HG03520 (cell line): ENCODE measurements around the gene CBFA2T2.
A peak's percentile ranks its signal among the peaks of the same experiment; 100 is the strongest.
"Not testable (repeated sequence)": the region's sequence is repeated elsewhere in the genome, so short reads cannot be mapped to it uniquely, and the experiment has no call there.

Experiments used
- ATAC-seq: cut with Tn5 transposase; IDR thresholded peaks from one replicate; pipeline ENCODE4 v1.9.1; 2021; ENCODE audit warnings: mild to moderate bottlenecking, moderate library complexity; ENCODE audit not compliant: unreplicated experiment

CBFA2T2 gene

DNA sequence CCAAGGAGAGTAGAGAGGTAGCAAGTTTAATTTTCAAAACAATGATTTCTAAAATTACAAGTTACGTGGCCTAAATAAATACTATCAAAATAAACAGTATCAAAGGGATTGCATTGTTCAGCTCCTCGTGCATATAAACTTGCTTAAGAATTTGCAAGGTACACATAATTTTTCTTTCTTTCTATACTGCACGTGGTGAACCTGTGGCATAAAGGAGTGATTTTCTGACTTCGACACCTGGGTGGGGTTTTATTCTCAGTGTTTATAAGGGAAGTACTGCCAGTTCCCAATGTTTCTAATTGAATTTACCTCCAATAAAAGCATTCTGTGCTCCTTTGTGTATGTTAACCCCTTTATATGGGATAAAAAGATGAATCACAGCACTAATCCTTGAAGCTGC is 122.1 kb downstream of the CBFA2T2 start:
- no peak for ATAC-seq

DNA sequence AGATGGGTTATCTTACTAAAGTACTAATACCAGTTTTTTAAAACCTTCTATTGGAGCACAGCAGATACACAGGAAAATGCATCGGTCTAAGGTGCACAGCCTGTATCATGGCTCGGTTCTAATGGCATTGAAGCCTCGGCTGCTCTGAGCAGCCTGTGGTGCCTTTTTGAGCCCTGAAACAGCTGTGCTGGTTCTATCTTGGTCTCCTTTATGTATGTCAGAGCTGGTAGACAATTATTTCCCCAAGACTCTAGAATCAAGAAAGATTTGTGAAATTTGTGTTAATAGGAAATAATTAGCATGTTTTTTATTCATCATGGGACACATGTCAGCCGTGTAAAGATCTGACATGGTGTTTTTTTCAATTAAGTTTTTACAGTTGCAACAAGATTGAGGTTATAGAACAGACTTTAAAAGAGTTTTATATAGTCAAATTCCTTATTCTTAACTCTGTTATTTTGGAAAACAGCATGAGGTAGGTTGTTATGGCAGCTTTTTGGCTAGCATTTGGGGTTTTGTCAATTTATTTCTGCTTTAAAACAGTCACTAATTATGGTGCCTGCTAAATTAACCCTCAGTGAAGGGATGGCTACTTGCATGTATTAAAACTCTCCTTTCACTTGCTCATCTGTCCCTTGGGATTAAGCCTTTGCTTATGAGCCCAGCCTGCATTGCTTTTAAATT is 132.0 kb downstream of the CBFA2T2 start:
- ATAC-seq = no peak

DNA sequence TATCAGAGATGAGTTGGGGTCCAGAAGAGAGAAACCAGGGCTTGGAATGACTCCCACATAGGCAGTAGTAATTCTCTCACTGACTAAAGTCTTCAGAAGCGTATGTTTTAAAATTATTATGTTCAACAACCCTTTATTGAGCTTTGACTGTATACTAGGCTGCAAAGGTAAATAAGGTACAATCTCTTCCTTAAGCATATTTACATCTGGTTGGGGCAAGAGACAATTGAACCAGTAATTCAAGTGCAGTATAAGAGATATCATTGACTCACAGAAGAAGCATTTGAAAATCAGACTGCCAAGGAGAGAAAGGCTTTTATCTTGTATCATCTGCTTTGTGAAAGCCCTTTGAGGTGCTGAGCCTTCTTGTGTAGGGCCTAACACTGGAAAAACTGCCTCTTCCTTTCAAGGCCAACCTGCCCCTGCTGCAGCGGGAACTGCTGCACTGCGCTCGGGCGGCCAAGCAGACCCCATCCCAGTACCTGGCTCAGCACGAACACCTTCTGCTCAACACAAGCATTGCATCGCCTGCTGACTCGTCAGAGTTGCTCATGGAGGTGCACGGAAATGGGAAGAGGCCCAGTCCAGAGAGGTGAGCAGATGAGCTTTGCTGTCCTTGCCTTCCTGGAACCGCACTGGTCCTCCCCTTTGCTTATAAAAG is 132.9 kb downstream of the CBFA2T2 start:
- ATAC-seq = no peak

DNA sequence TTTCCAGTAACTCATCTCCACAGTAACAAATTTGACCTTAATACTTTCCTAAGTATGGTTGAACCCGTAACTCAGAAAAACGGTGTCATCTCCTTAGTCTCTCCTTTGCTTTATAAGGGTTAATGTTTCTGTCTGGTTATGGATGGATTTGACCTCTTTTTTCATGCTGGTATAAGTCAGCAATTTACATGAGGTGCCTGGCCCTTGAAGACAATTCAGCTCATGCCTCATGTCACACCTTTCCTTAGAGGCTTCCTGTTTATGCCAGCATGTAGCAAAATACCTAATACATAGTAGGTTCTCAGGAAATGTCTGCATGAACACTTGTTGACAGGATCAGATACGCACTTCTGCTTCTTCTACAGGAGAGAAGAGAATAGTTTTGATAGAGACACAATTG is 134.5 kb downstream of the CBFA2T2 start:
- ATAC-seq = no peak

DNA sequence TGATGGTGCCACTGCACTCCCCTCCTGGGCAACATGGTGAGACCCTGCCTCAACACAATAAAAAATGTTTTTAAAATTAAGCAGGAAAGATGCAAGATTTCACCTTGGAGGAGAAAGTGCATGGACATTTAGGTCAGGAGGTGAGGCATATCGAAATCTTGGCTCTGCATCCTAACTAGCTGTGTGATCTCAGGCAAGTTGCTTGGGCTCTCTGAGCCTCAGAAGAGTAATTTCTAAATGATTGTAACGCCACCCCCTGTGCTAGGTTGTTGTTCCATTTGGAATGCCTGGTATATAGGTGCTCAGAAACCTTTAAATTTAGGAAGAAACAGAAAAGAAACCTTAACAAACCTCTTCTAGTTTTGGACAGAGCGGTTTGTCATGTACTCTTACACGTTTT is 136.3 kb downstream of the CBFA2T2 start:
- no peak for ATAC-seq

DNA sequence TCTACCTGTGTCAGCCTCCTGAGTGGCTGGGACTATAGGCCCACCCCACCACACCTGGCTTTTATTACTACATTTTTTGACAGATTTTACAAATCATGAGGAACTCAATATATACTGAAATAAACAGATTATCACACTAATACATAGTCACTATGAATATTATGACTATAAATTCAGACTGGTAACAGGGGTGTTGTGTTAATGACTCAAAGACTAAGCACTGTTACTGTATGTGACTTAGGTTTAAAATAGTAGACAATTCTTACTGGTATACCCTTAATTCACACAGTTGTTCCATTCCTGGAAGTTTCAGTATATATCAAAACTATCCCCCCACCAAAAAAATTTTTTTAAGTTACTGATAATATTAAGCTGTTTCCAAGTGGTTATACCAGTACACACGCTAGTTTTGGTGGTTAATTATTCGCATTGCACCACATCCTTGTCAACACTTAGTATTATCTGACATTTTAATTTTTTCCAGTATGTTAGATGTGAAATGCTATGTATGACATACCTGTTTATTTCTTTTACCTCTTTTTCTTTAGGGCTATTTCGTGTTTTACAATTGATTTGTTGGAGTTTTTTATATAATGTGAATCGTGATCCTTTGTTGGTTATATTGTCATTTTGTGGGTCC is 137.8 kb downstream of the CBFA2T2 start:
- no peak for ATAC-seq

DNA sequence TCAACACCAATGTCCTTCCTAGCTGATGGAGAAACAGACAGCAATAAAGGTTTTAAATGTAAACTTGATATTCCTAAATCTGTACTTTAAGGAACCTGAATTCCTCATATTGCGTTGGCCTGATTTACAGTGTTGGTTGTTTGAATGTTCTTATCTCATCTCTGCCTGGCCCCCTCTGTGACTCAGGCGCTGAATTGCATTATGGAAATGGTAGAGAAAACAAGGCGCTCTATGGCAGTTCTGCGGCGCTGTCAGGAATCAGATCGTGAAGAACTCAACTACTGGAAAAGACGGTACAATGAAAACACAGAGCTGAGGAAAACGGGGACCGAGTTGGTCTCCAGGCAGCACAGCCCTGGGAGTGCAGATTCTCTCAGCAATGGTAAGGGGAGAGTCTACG is 139.6 kb downstream of the CBFA2T2 start:
- ATAC-seq = no peak

DNA sequence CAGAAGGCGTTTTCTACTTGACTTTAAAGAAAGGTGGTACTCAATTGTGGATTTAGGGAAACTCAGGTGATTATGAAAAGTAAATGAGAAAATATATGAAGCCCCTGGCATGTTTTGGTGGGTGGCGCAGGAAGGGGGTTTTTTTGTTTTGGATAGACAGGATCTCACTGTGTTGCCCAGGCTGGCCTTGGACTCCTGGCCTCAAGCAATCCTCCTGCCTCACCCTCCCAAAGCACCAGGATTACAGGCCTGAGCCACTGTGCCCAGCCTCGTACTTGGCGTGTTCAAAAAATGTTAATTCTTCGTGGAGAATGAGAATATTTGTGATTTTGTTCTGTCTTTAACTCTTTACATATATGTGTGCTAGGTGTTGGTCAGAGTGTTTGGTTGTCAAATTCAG is 140.1 kb downstream of the CBFA2T2 start:
- ATAC-seq = no peak

DNA sequence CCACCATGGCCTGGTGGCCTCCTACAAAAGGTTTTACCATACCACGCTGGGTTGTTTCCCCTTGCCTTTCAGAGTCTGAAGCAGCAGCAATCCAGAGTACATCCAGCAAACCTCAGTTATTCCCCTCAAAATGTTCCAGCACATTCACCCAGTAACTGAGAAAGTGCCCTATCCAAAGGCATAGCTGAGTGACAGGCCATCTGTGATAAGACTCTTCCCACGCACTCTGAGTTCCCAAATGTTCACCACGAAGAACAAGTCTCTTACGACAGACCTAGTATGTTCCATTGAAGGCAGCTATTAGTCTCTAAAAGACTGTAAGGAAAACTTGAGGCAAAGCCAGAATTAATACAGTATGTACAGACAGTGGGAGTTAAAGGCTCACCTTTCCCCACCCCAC is 140.6 kb downstream of the CBFA2T2 start:
- no peak for ATAC-seq

DNA sequence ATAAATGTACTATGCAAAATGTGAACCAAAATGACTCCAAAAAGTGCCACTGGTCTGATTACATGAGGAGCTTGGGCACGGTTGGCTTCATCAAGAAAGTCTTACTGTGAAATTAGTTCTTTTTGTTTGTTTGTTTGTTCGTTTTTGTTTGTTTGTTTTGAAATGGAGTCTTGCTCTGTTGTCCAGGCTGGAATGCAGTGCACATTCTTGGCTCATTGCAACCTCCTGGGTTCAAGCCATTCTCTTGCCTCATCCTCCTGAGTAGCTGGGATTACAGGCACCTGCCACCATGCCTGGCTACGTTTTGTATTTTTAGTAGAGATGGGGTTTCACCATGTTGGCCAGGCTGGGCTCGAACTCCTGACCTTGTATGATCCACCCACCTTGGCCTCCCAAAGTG is 142.0 kb downstream of the CBFA2T2 start:
- not testable (repeated sequence) for ATAC-seq

DNA sequence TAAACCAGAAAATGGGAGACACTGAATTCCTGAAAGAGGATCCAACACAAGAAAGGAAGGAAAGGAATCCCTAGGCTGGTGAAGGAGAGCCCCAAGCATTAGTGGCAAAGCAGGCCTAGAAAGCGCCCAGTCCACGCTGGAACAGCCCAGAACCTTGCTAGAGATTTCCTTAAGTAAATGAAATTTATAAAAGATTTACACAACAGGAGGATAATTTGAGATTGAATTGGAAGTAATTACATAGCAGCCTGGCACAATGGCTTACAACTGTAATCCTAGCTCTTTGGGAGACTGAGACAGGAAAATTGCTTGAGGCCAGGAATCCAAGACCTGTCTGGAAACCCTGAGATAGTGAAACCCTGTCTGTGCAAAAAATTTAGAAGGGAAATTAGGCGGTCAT is 145.4 kb downstream of the CBFA2T2 start:
- ATAC-seq = no peak

DNA sequence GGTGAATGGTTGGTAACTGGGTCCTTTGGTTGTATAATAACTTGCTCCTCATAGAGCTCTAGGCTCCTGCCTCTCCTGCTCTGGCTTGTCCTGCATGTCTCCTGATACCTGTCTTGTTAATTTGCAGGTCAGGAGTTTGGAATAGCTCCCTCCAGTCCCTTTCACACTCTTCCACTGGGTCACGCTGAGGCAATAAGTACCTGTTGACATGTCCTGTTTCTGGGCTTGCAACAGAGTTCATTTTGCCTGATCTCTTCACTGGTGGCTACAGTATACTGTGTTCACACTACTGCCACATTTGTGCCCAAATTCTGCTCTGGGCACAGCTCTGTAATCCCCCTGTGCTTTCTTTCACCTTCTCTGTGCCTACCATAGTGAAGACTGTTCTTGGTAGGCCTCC is 146.9 kb downstream of the CBFA2T2 start:
- no peak for ATAC-seq

DNA sequence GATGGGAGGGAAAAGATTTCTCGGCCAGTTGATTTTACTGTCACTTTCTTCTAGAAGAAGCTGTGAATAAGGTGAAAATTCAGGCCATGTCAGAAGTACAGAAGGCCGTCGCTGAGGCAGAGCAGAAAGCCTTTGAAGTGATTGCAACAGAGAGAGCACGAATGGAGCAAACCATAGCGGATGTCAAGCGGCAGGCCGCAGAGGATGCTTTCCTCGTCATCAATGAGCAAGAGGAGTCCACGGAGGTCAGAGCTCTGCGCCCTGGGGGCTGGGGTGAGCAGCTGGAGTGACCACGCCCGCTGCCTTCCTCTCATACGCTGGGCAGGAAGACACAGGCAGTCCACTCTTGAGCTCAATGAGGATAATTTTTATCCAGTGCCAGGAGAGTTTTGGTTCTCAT is 150.4 kb downstream of the CBFA2T2 start:
- ATAC-seq = no peak

DNA sequence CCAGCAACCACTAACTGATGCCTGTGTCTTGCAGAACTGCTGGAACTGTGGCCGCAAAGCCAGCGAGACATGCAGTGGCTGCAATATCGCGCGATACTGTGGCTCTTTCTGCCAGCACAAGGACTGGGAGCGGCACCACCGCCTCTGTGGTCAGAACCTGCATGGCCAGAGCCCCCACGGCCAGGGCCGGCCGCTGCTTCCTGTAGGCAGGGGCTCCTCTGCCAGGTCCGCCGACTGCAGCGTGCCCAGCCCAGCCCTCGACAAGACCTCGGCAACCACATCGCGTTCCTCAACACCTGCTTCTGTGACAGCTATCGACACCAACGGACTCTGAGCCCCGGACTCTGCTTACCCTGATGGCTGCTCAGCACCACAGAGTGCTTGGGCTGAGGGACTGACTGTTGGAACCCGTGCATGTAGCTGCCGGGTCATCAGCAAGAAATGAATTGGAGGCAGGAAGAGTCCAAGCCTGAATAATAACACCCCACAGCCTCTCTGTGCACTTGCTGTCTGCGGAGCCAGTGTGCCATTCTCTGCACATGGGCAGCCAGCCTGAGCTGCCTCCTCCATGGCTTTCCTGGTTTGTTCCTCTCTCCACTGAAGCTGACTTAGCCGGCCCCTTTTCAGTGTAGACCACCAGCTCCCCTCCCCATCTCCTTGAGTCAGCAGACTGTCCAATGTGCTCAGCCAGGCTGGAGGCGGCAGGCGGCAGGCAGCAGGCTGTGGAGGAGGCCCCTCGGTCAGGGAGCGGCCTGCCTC is 154.6 kb downstream of the CBFA2T2 start:
- no peak for ATAC-seq

DNA sequence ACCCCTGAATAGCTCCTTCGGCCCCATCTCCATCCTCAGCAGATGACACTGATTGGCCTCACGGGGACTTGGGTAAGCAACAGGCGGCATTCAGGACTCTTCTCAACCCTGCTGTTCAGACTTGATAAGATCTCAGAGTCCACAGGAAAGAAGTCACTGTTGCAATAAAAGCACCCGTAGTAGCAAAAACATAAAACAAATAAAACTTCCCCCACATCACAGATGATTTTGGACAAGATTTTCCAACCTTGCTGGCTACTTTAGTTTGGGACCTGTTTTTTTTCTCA is 155.1 kb downstream of the CBFA2T2 start:
- no peak for ATAC-seq

DNA sequence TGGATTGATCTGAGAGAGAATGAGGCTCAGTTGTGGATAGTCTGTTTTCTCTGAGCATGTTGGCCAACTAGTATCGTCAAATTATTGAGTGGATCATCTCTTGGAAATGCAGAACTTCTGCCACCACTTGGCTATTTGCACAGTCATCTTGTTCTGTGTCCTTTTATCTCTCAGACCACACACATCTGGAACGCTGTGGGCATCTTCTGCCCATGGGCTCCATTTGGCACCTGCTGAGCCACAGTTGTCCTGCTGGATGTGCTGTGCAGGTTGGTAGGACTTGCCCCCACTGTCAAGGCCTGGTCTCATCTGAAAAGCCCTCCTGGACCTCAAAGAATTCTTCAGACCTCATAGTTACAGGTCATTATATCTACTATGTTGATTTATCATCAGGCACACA is 155.5 kb downstream of the CBFA2T2 start:
- ATAC-seq = no peak

DNA sequence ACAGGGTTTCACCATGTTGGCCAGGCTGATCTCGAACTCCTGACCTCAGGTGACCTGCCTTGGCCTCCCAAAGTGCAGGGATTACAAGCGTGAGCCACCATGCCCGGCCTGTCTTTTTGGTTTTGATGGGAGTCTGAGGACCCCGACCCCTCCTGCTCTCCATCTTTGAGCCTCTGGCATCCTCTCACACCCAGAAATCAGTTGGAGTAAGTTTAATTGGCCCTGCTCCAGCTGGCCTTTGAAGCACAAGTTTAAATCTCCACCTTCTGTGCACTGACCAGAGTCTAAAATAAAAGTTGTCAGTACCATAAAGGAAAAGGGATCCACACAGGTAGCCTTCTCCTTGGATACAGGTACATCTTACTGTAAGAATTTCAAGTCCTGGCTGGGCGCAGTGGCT is 156.3 kb downstream of the CBFA2T2 start:
- no peak for ATAC-seq

DNA sequence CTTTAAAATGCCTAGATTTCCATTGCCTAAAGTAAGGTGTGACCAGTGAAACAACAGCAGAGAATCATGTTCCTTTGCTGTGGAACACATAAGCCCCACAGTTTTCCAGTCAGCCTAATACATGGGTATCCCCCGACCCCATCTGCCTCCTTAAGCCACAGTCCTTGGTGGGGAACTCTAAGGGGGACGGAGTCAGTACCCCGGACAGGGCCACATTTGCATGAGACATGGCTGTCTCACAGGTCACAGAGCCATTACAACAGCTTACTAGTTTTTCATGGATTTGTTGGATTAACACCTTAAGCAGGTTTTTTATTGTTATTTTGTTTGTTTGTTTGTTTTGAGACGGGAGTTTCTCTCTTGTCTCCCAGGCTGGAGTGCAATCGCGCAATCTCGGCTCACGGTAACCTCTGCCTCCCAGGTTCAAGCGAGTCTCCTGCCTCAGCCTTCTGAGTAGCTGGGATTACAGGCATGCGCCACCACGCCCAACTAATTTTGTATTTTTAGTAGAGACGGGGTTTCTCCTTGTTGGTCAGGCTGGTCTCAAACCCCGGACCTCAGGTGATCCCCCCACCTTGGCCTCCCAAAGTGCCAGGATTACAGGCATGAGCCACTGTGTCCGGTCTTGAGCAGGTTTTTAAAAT is 157.2 kb downstream of the CBFA2T2 start:
- not testable (repeated sequence) for ATAC-seq

DNA sequence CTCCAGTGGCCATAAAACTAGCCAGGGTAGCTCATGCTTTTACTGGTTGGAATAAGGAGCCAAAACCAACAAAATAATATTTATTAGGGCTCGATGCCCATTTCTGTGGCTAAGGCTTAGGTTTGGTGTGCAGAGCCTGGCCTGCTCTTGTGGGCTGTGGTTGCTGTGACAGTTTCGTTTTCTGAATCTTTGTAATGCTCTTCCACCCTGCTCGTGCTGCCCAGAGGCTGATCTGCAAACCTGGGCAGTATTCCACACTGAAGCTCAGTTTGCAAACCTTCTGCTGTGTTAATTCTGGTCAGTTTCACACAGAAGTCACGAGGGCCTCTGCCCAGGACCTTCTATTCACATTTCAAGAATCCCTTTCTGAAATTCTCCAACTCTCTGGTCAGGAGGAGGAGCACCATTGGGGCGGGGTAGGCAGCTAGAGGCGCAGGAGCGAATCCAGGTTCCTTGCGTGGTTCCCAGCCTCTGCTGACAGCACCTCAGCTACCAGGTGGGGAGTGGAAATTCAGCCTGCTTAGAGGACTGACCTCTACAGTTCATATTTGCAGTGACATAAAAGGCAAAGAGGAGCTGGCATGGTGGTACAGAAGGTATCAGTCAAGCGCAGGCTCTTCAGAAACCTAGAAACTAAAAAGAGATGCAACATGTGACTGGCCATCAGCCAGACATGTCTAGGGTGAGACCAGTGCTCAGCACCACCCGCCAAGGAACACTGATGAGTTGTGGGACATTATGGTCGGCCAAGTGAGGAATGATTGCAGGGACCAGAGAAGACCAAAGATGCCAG is 157.9 kb downstream of the CBFA2T2 start:
- peak; percentile 50 for ATAC-seq

DNA sequence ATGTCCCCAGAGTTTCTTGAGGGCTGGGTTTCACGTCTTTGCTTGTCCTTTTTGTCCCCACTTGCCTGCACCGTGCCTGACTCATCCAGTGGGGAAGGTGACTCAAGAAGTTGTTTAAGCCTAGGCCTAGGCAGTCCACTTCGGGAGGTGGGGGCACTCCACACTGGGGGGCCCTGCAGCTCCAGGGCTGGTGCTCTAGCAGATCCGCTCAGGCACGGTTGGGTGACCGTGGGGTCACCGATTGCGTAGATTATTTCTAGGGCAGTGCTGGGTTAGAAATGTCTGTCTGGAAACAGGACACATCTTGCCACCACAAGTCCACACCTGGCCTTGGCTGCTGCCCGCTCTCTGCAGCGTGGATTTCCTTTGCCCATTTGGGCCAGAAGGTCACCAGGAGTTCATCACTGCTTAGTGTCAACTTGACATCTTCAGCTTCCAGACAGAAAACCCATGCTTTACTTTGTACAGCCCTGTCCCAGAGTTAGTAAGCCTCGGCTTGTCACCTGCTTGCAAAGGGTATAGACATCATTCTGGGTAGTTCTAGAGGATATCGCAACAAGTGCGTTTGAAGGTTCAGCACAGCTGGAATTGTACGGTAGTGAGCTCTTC is 158.6 kb downstream of the CBFA2T2 start:
- ATAC-seq = no peak
